Trophoblast cell (in vitro differentiated cells and primary cell): ENCODE measurements around the gene SLC39A12. TPM values are rescaled to one million over a fixed set of nuclear protein-coding genes. Genes with fewer than 3 reads are reported as not detected.
A peak's percentile ranks its signal among the peaks of the same experiment; 100 is the strongest.

ENCODE experiments used
- DNase-seq, 2 donors: peaks; one replicate each; pipeline ENCODE4 v3.0.0-alpha.2; 2016
- H2AFZ ChIP-seq: 2 replicates; pipeline ENCODE4 v1.6.1; 2013; ENCODE audit warnings: low read length, moderate library complexity, mild to moderate bottlenecking; ENCODE audit not compliant: insufficient read depth, poor library complexity
- H2AK5ac ChIP-seq: 2 replicates; pipeline ENCODE4 v1.6.1; 2013; ENCODE audit warnings: mild to moderate bottlenecking, low read length
- H2BK120ac ChIP-seq: 2 replicates; pipeline ENCODE4 v1.6.1; 2013; ENCODE audit warnings: low read length, mild to moderate bottlenecking, moderate library complexity; ENCODE audit not compliant: insufficient read depth, poor library complexity
- H2BK12ac ChIP-seq: 2 replicates; pipeline ENCODE4 v1.6.1; 2013; ENCODE audit warnings: mild to moderate bottlenecking, low read length, moderate library complexity
- H2BK5ac ChIP-seq: 2 replicates; pipeline ENCODE4 v1.6.1; 2013; ENCODE audit warnings: low read length, low read depth, moderate library complexity, mild to moderate bottlenecking; ENCODE audit not compliant: poor library complexity
- H3K14ac ChIP-seq: 2 replicates; pipeline ENCODE4 v1.6.1; 2013; ENCODE audit warnings: mild to moderate bottlenecking, low read length
- H3K18ac ChIP-seq: 2 replicates; pipeline ENCODE4 v1.6.1; 2013; ENCODE audit warnings: mild to moderate bottlenecking, low read length
- H3K23ac ChIP-seq: 2 replicates; pipeline ENCODE4 v1.6.1; 2013; ENCODE audit warnings: low read length
- H3K27ac ChIP-seq: 2 replicates; pipeline ENCODE4 v1.5.1; 2013; ENCODE audit warnings: low read depth, mild to moderate bottlenecking, inconsistent platforms, low read length, moderate library complexity
- H3K27me3 ChIP-seq: 2 replicates; pipeline ENCODE4 v1.6.1; 2013; ENCODE audit warnings: inconsistent platforms, mild to moderate bottlenecking, low read length, moderate library complexity; ENCODE audit not compliant: insufficient read depth
- H3K36me3 ChIP-seq, 2 experiments: 1 replicate in 1 of 2; 2 replicates in 1 of 2; pipeline ENCODE4 v1.6.1; 2013; ENCODE audit warnings: low read length in 2 of 2, mild to moderate bottlenecking in 2 of 2, moderate library complexity in 1 of 2; ENCODE audit not compliant: insufficient read depth in 2 of 2, control insufficient read depth in 1 of 2
- H3K4ac ChIP-seq: 2 replicates; pipeline ENCODE4 v1.6.1; 2013; ENCODE audit warnings: low read depth, mild to moderate bottlenecking, low read length, moderate library complexity
- H3K4me1 ChIP-seq, 2 experiments: 1 replicate in 1 of 2; 2 replicates in 1 of 2; pipeline ENCODE4 v1.6.1; 2013; ENCODE audit warnings: low read length in 2 of 2, mild to moderate bottlenecking in 2 of 2, moderate library complexity in 1 of 2; ENCODE audit not compliant: insufficient read depth in 2 of 2, control insufficient read depth in 1 of 2
- H3K4me2 ChIP-seq: 2 replicates; pipeline ENCODE4 v1.6.1; 2013; ENCODE audit warnings: inconsistent platforms, mild to moderate bottlenecking, low read length, moderate library complexity
- H3K4me3 ChIP-seq: 2 replicates; pipeline ENCODE4 v1.5.1; 2013; ENCODE audit warnings: mild to moderate bottlenecking, low read depth, low read length, inconsistent platforms
- H3K79me1 ChIP-seq: one replicate; pipeline ENCODE4 v1.6.1; 2013; ENCODE audit warnings: low read length
- H3K79me2 ChIP-seq: 2 replicates; pipeline ENCODE4 v1.6.1; 2013; ENCODE audit warnings: low read length, mild to moderate bottlenecking; ENCODE audit not compliant: control insufficient read depth, insufficient read depth, poor library complexity
- H3K9ac ChIP-seq: 2 replicates; pipeline ENCODE4 v1.6.1; 2013; ENCODE audit warnings: mild to moderate bottlenecking, low read length
- H3K9me3 ChIP-seq: 2 replicates; pipeline ENCODE4 v1.6.1; 2013; ENCODE audit warnings: low read depth, mild to moderate bottlenecking, control low read depth, inconsistent platforms, low read length; ENCODE audit not compliant: insufficient read depth
- H4K12ac ChIP-seq: 2 replicates; pipeline ENCODE4 v1.6.1; 2013; ENCODE audit warnings: low read depth, mild to moderate bottlenecking, low read length, moderate library complexity
- H4K8ac ChIP-seq: 2 replicates; pipeline ENCODE4 v1.6.1; 2013; ENCODE audit warnings: low read depth, mild to moderate bottlenecking, low read length, moderate library complexity
- H4K91ac ChIP-seq: one replicate; pipeline ENCODE4 v1.6.1; 2013; ENCODE audit warnings: low read depth, mild to moderate bottlenecking, low read length, moderate library complexity
- WGBS: extraction: QIAGEN DNeasy Blood & Tissue Kit; methylation state at CpG from one replicate; pipeline ENCODE4 v1.1.7; 2013; ENCODE audit warnings: missing lambda C conversion rate; ENCODE audit not compliant: insufficient read length, insufficient coverage; ENCODE audit errors: extremely low coverage; 5-methylcytosine and 5-hydroxymethylcytosine counted together
- polyA plus RNA-seq: library from polyadenylated mRNA; stranded (reverse); fragments of 200-250 nt; gene quantifications from 2 replicates; pipeline ENCODE4 v1.2.3, GENCODE V29; 2013

SLC39A12 gene
- polyA plus RNA-seq: 0.04 TPM in 1 of 2 replicates, not detected in the other

- Histone ChIP-seq H2BK120ac (no peak within 1 kb of the TSS), H3K79me2 (no peaks in the 10 kb centered on the region)
Measured at GRCh38 chr10:17951868-17952371, at the start of gene SLC39A12. Gene SLC39A12 (plus strand): TSS chr10:17951918. CDS start chr10:17953277, 1,359 bp downstream.

GRCh38 chr10:17904564-17904963 lies 47.2 kb upstream of the SLC39A12 start:
- H3K79me1 ChIP-seq: no peaks in the 10 kb centered on the region
- H4K12ac ChIP-seq: no peak overlapping the region
- H3K4me3 ChIP-seq: no peak overlapping the region
- no peak overlapping the region for H2AFZ ChIP-seq
- peak in 1 of 2 donors; percentile 4 for DNase-seq
- H3K27me3 ChIP-seq: no peaks in the 10 kb centered on the region
- no peak overlapping the region for H4K91ac ChIP-seq
- no peak overlapping the region for H2BK12ac ChIP-seq
- H3K9ac ChIP-seq: no peak overlapping the region
- H3K14ac ChIP-seq: no peak overlapping the region
- H3K23ac ChIP-seq: no peak overlapping the region
- no peaks in the 10 kb centered on the region for H3K36me3 ChIP-seq
- H3K4ac ChIP-seq: no peak overlapping the region
- no peak overlapping the region for H2AK5ac ChIP-seq
- no peaks in the 10 kb centered on the region for H3K4me1 ChIP-seq
- H2BK120ac ChIP-seq: no peak overlapping the region
- WGBS: no CpG with 5 or more reads among the region's 2 CpGs
- no peak overlapping the region for H3K27ac ChIP-seq
- H4K8ac ChIP-seq: no peak overlapping the region
- no peak overlapping the region for H3K18ac ChIP-seq
- H3K4me2 ChIP-seq: no peak overlapping the region
- no peaks in the 10 kb centered on the region for H3K9me3 ChIP-seq
- H2BK5ac ChIP-seq: no peak overlapping the region
- H3K79me2 ChIP-seq: no peaks in the 10 kb centered on the region

More at GRCh38 chr10:17951868-17952371, at the start of gene SLC39A12:
- Histone ChIP-seq H3K9me3 (no peaks in the 10 kb centered on the region), H2AK5ac (no peak within 1 kb of the TSS), H4K91ac (no peak within 1 kb of the TSS), H4K8ac (no peak within 1 kb of the TSS), H3K4me3 (no peak within 1 kb of the TSS), H3K14ac (no peak within 1 kb of the TSS), H3K4ac (no peak within 1 kb of the TSS), H3K27ac (no peak within 1 kb of the TSS), H3K4me1 (no peaks in the 10 kb centered on the region), H3K23ac (no peak within 1 kb of the TSS), H2AFZ (no peak within 1 kb of the TSS), H4K12ac (no peak within 1 kb of the TSS), H3K9ac (no peak within 1 kb of the TSS), H2BK12ac (no peak within 1 kb of the TSS), H3K27me3 (no peaks in the 10 kb centered on the region), H2BK5ac (no peak within 1 kb of the TSS), H3K18ac (no peak within 1 kb of the TSS), H3K79me1 (no peaks in the 10 kb centered on the region), H3K4me2 (no peak within 1 kb of the TSS), H3K36me3 (no peaks in the 10 kb centered on the region)
- DNase-seq: no peak
- no CpG with 5 or more reads among the region's 3 CpGs for WGBS

- no peak overlapping the region for H3K18ac ChIP-seq
- no peak overlapping the region for H4K8ac ChIP-seq
- no peaks in the 10 kb centered on the region for H3K9me3 ChIP-seq
- H3K79me2 ChIP-seq: no peaks in the 10 kb centered on the region
- no peaks in the 10 kb centered on the region for H3K4me1 ChIP-seq
- DNase-seq: peak in 1 of 2 donors; percentile 49
- H3K23ac ChIP-seq: no peak overlapping the region
- no peak overlapping the region for H2BK12ac ChIP-seq
- H2BK120ac ChIP-seq: no peak overlapping the region
- H3K27me3 ChIP-seq: no peaks in the 10 kb centered on the region
- H3K4me3 ChIP-seq: no peak overlapping the region
- no peak overlapping the region for H3K9ac ChIP-seq
- no peak overlapping the region for H2AFZ ChIP-seq
- no peak overlapping the region for H2AK5ac ChIP-seq
- H3K4me2 ChIP-seq: no peak overlapping the region
- no peak overlapping the region for H3K14ac ChIP-seq
- H2BK5ac ChIP-seq: no peak overlapping the region
- H3K79me1 ChIP-seq: no peaks in the 10 kb centered on the region
- no peaks in the 10 kb centered on the region for H3K36me3 ChIP-seq
- no peak overlapping the region for H4K91ac ChIP-seq
- no peak overlapping the region for H3K4ac ChIP-seq
- H4K12ac ChIP-seq: no peak overlapping the region
- no CpG with 5 or more reads among the region's 3 CpGs for WGBS
- H3K27ac ChIP-seq: no peak overlapping the region
Measured at GRCh38 chr10:17905491-17905890, 46.2 kb upstream of the SLC39A12 start.

GRCh38 chr10:17906002-17906401 lies 45.7 kb upstream of the SLC39A12 start:
- no peaks in the 10 kb centered on the region for H3K9me3 ChIP-seq
- no peak overlapping the region for H4K8ac ChIP-seq
- H3K9ac ChIP-seq: no peak overlapping the region
- H2AFZ ChIP-seq: no peak overlapping the region
- H4K12ac ChIP-seq: no peak overlapping the region
- no peaks in the 10 kb centered on the region for H3K79me1 ChIP-seq
- H3K4me2 ChIP-seq: no peak overlapping the region
- H3K18ac ChIP-seq: no peak overlapping the region
- H2BK5ac ChIP-seq: no peak overlapping the region
- H3K4me1 ChIP-seq: no peaks in the 10 kb centered on the region
- no peaks in the 10 kb centered on the region for H3K79me2 ChIP-seq
- H2BK12ac ChIP-seq: no peak overlapping the region
- H3K36me3 ChIP-seq: no peaks in the 10 kb centered on the region
- DNase-seq: no peak
- no peak overlapping the region for H2AK5ac ChIP-seq
- no peak overlapping the region for H3K23ac ChIP-seq
- H3K27ac ChIP-seq: no peak overlapping the region
- H3K27me3 ChIP-seq: no peaks in the 10 kb centered on the region
- no CpG with 5 or more reads among the region's 1 CpG for whole genome bisulfite sequencing
- H3K4ac ChIP-seq: no peak overlapping the region
- no peak overlapping the region for H4K91ac ChIP-seq
- H3K14ac ChIP-seq: no peak overlapping the region
- no peak overlapping the region for H3K4me3 ChIP-seq
- no peak overlapping the region for H2BK120ac ChIP-seq
